D721Med (cell line): ENCODE results near the gene TXNDC8.

Experiments
- DNase-seq: peaks from one replicate; pipeline ENCODE4 v3.0.0; 2011; ENCODE audit warnings: low spot score; ENCODE audit not compliant: insufficient read length
- FAIRE-seq: peaks from 2 replicates; lab custom pipeline; 2011; peaks lifted over from hg19 to GRCh38; lab: Jason Lieb, UNC
- CTCF ChIP-seq: IDR thresholded peaks from 2 replicates; pipeline ENCODE4 v1.5.1; 2012; ENCODE audit warnings: mild to moderate bottlenecking, control low read depth; ENCODE audit not compliant: insufficient read depth; ENCODE audit errors: missing control alignments

TXNDC8 gene

GRCh38 chr9:110328763-110329162 is 8.9 kb downstream of the TXNDC8 start:
- FAIRE-seq (no peak), DNase-seq (no peak)
- no peak for TF ChIP-seq CTCF

- DNase-seq (no peak), FAIRE-seq (no peak)
- TF ChIP-seq CTCF, result no peak
Observed at GRCh38 chr9:110327716-110328115, 9.9 kb downstream of the TXNDC8 start.

GRCh38 chr9:110323818-110324217 is 13.8 kb downstream of the TXNDC8 start:
- FAIRE-seq (no peak), DNase-seq (no peak)
- no peak for TF ChIP-seq CTCF

- FAIRE-seq (no peak), DNase-seq (no peak)
- no peak for TF ChIP-seq CTCF
Observed at GRCh38 chr9:110320651-110321445, 16.8 kb downstream of the TXNDC8 start.

- TF ChIP-seq CTCF, result no peak
- FAIRE-seq (no peak), DNase-seq (no peak)
Observed at GRCh38 chr9:110319781-110320492, 17.7 kb downstream of the TXNDC8 start.

- DNase-seq (no peak), FAIRE-seq (no peak)
- no peak for TF ChIP-seq CTCF
Observed at GRCh38 chr9:110317911-110318310, 19.8 kb downstream of the TXNDC8 start.
